HG02852 (cell line): ENCODE measurements around the gene MICA.
"Not testable (repeated sequence)": the region's sequence is repeated elsewhere in the genome, so short reads cannot be mapped to it uniquely, and the experiment has no call there.

ENCODE experiments used
- ATAC-seq: cut with Tn5 transposase; IDR thresholded peaks from one replicate; pipeline ENCODE4 v1.9.1; 2021; ENCODE audit warnings: mild to moderate bottlenecking, moderate library complexity; ENCODE audit not compliant: unreplicated experiment

The MICA gene

GRCh38 chr6:31403283-31404060 is at the start of gene MICA:
Gene MICA, plus strand, starts transcription at chr6:31403595. Its CDS starts 38 bp downstream, at chr6:31403633.
- peak; percentile 65 for ATAC-seq

GRCh38 chr6:31354158-31354863 is 49.1 kb upstream of the MICA start:
- ATAC-seq = no peak

GRCh38 chr6:31354864-31355582 is 48.4 kb upstream of the MICA start:
- no peak for ATAC-seq

GRCh38 chr6:31355583-31355948 is 47.8 kb upstream of the MICA start:
- no peak for ATAC-seq

DNA sequence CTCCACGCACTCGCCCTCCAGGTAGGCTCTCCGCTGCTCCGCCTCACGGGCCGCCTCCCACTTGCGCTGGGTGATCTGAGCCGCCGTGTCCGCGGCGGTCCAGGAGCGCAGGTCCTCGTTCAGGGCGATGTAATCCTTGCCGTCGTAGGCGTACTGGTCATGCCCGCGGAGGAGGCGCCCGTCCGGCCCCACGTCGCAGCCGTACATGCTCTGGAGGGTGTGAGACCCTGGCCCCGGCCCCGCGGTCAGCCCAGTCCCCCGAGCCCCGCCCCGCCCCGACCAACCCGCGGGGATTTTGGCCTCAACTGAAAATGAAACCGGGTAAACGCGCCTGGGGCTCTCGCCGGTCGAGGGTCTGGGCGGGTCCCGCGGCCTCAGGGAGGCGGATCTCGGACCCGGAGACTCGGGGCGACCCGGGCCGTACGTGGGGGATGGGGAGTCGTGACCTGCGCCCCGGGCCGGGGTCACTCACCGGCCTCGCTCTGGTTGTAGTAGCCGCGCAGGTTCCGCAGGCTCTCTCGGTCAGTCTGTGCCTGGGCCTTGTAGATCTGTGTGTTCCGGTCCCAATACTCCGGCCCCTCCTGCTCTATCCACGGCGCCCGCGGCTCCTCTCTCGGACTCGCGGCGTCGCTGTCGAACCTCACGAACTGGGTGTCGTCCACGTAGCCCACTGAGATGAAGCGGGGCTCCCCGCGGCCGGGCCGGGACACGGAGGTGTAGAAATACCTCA is 47.0 kb upstream of the MICA start:
- peak; percentile 3 for ATAC-seq

DNA sequence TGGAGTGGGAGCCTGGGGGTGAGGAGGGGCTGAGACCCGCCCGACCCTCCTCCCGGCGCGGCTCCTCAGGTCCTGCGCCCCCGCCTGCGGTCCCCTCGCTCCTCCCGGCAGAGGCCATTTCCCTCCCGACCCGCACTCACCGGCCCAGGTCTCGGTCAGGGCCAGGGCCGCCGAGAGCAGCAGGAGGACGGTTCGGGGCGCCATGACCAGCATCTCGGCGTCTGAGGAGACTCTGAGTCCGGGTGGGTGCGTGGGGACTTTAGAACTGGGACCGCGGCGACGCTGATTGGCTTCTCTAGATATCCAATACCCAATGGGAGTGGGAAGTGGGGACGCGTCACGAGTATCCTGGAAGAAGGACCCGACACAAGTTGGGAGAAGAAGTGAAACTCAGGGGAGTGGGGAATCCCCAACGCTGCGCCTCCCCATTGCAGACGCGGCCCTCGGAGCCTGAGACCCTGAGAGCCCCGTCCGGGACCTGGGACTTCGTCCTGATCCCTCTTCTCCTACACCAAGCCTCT is 46.4 kb upstream of the MICA start, which contains the start of gene HLA-B:
TSS of gene HLA-B (minus strand) at position 234 of the 521 bp plus-strand sequence. CDS start at position 213, 21 bp downstream.
- peak; percentile 72 for ATAC-seq

DNA sequence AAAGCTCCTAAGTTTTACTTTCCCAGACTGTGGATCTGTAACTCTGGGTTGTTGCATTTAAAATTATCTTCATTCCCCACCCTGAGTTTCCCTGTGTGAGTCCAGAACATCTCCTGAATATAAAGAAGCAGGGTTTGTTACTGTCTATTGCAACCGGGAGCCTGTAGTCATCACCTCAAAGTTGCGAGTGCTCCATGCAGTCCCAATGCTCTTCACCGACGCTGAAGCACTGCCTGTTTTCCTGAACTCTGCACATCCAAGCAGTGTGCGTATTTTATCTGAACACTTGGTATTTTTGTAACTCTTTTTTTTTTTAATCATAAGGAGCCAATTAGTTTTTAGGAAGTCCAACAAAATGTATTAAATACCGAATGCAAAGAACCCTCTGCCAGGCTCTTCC is 45.5 kb upstream of the MICA start:
- ATAC-seq = no peak

GRCh38 chr6:31358302-31358701 is 45.1 kb upstream of the MICA start:
- ATAC-seq = no peak

- no peak for ATAC-seq
These were observed 43.8 kb upstream of the MICA start for GRCh38 chr6:31359581-31359980.

GRCh38 chr6:31362751-31363150 is 40.6 kb upstream of the MICA start:
- ATAC-seq = no peak

DNA sequence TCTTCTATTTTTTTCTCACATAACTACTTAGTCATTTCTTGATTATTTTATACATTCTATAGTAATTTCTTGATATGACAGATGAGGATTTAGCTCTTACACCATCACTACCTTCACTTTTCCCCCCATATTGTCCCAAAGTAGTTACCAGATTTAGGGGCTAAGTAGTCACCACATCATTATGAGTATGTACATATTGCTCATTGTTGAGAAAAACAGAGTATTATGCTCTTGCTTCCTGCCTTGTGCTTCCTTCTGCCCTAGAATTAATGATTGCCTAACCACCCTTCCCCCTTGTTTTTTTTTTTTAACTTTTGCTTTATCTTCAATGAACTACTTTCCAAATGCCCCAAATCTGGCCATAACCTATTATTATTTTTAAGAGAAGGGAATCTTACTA is 39.6 kb upstream of the MICA start:
- ATAC-seq = no peak

GRCh38 chr6:31365864-31366263 is 37.5 kb upstream of the MICA start:
- no peak for ATAC-seq

DNA sequence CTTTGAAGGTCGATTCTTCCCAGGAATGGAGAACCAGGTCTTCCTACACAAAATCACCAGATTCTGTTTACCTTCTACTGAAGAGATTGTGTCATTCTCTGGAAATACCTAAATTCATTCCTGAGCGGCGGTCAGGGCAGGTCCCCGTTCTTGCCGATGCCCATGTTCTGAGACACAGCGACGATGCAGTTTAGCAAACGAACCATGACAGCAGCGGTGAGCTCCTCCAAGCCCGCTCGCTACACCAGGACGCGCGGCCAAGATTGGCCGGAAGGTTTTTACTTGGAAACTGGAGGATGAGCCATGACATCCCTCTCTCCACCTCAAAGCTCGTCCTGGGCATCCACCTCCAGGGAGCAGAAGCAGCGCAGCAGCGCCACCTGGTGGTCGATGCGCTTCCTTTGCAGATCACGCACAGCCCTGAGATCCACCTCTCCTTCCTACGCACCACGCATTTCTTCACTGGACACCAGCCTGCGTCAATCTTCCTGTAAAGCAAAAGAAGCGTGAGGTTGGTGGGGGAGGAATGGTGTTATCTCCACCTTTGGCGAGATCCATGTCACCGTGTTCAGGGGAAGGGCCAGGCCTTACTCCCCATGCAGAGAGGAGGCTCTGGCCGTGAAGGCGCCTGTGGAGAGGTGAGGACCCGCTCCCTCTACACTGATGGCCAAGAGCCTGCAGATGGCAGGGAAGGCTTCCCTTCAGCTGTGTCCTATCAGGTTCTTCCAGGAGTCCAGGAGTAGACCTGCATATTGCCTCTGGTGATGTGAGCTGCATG is 36.5 kb upstream of the MICA start:
- peak; percentile 52 for ATAC-seq

DNA sequence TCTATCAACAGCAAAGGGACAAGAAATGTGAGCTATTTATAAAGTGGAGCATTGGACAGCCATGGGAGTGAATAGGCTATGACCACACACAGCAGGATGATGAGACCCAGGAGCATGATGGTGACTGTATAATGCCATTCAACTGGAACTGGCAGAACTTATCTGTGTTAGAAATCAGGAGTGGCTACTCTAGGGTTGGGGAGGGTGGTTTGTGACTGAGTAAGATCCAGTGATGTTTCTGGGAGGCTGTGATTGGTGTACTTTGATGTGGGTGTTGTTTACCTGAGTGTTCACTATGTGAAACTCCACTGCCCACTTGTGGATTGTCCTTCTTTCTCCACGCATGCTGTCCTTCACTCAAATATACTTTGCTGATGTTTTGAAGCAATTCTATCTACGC is 34.9 kb upstream of the MICA start:
- no peak for ATAC-seq

- ATAC-seq = not testable (repeated sequence)
These were observed 29.3 kb upstream of the MICA start for GRCh38 chr6:31374118-31374517.

DNA sequence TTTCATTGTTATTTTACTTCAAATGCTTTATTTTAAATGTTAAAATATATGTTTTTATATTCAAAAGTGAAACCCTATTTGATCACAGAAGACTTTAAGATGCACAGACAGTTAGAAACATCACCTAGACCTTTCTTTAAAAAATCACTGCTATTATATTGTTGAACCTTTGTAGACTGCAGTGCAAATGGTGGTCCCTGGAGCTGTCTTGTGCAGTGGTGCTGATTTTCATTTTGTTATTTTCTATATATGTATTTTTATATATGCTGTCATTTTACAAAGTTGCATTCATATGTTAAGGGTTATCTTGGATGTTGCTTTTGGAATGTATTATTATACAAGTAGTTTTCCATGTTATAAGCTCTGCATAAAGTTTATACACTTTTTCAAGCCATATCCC is 27.7 kb upstream of the MICA start:
- no peak for ATAC-seq

DNA sequence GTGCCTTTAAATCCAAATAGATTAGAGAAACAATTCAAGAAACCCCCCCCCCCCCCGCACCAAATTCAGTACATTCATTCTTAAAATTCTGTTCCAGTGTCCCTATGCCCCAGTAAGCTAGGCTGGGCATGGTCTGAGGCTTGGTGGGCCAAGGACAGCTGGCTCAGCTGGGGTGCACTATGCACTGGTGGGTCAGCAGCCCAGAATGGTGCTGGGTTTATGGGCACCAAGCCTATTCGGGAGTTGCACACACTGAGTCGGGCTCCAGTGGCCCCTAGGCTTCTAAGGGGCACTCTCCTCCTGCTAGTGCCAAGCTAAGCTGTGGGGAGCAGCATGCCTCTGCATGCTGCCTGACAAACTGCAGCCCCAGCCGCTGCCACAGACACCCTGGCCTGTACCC is 26.4 kb upstream of the MICA start:
- no peak for ATAC-seq

DNA sequence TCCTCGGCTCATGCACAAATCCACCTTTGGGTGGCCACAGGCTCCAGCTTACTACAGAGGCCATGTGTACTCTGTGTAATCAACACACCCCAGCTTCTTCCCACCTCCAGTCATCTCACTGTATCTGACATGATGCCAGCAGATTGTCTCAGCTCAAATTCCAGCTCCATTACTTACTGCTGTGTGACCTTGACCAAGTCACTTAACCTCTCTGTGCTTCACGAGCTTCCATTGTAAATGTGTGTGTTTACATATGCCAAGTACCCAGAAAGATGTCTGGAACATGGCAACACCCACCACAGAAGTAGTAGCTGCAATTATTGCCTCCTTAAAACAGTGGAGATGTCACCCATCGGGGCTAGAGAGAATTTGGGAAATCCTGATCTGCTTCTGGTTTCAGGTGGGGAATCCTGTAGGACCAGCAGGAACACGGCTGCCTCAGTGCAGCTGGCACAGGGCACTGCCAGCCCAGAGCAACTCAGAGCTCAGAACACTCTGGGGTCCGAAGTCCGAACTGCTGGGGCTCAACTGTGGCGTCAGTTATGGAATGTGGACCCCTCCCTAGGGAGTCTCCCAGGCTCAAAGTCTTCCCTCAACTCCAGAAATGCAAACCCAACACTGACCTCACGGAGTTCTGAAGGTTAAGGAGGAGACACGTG is 25.2 kb upstream of the MICA start:
- no peak for ATAC-seq

- ATAC-seq = no peak
These were observed 24.7 kb upstream of the MICA start for GRCh38 chr6:31378721-31379103.

GRCh38 chr6:31379850-31380249 is 23.5 kb upstream of the MICA start:
- no peak for ATAC-seq
